ENCODE results near the gene CMTM3. TPM values are rescaled to one million over a fixed set of nuclear protein-coding genes. Genes with fewer than 3 reads are reported as not detected.

Gene CMTM3
- total RNA-seq, 4 donors from 2014 or later: 15.7 to 24.9 (median 19.3) TPM

DNA sequence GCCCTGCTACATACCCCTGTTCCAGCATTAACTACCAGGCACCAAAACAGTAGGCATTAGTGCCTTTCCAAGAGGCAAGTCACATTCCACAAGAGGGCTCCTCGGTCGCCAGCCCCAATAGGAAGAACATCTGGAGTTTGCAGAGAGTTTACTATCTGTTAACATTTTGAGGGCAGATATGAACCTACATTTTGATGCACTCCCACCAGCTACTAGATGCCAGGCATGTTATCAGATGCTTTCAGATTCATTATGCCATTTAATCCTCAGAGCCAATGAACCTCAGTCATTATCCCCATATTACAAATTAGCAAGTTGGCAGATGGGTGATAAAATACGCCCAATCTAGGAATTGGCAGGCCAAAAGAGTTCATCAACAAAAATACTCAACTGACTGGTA, 29.4 kb upstream of the CMTM3 start:
- 100% methylated on average over 1 to 3 of the region's 3 CpGs for WGBS, 2 donors (ENCODE audit: low coverage in 1 of 2)
- peaks cover 0 to 15% (median 5%) of the 10 kb centered on the region in 3 donors for H3K4me1 ChIP-seq
- no peak overlapping the region for H3K4me3 ChIP-seq
- no peak overlapping the region for H3K27ac ChIP-seq
- H3K36me3 ChIP-seq: no peaks in the 10 kb centered on the region
- peaks cover 41% of the 10 kb centered on the region for H3K27me3 ChIP-seq
- TF ChIP-seq EP300 (IDR thresholded peaks at IDR 0.05) (no peak), POLR2A (IDR thresholded peaks at IDR 0.05) (no peak), POLR2AphosphoS5 (IDR thresholded peaks at IDR 0.05) (no peak)
- TF ChIP-seq, protein P1, sequence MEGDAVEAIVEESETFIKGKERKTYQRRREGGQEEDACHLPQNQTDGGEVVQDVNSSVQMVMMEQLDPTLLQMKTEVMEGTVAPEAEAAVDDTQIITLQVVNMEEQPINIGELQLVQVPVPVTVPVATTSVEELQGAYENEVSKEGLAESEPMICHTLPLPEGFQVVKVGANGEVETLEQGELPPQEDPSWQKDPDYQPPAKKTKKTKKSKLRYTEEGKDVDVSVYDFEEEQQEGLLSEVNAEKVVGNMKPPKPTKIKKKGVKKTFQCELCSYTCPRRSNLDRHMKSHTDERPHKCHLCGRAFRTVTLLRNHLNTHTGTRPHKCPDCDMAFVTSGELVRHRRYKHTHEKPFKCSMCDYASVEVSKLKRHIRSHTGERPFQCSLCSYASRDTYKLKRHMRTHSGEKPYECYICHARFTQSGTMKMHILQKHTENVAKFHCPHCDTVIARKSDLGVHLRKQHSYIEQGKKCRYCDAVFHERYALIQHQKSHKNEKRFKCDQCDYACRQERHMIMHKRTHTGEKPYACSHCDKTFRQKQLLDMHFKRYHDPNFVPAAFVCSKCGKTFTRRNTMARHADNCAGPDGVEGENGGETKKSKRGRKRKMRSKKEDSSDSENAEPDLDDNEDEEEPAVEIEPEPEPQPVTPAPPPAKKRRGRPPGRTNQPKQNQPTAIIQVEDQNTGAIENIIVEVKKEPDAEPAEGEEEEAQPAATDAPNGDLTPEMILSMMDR (IDR thresholded peaks at IDR 0.05): no peak
- H3K9me3 ChIP-seq: no peaks in the 10 kb centered on the region
- ATAC-seq: no peak

DNA sequence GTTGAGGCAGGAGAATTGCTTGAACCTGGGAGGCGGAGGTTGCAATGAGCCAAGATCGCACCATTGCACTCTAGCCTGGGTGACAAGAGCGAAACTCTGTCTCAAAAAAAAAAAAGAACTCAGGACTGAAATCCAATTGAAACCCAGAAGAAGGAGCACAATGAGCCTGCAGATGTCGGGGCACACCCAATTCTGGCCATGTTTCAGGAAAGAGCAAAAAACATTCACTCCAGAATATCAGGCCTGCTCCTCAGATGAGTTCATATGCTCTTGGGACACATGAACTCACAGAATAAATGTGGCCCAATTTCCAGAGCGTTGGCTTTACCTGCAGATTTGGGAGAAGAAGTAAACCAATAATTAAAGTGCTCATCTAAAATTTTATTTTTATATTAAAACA, 28.2 kb upstream of the CMTM3 start:
- Histone ChIP-seq H3K9me3 (no peaks in the 10 kb centered on the region), H3K4me1 (peaks cover 0 to 15% (median 5%) of the 10 kb centered on the region in 3 donors), H3K27me3 (peaks cover 41% of the 10 kb centered on the region), H3K36me3 (no peaks in the 10 kb centered on the region), H3K27ac (no peak overlapping the region), H3K4me3 (no peak overlapping the region)
- WGBS, 2 donors (ENCODE audit: low coverage in 1 of 2): 73 to 90% methylated on average over 2 to 5 of the region's 5 CpGs
- TF ChIP-seq POLR2A (IDR thresholded peaks at IDR 0.05) (no peak), EP300 (IDR thresholded peaks at IDR 0.05) (no peak), POLR2AphosphoS5 (IDR thresholded peaks at IDR 0.05) (no peak)
- TF ChIP-seq, protein P1 (IDR thresholded peaks at IDR 0.05): no peak
- no peak for ATAC-seq

DNA sequence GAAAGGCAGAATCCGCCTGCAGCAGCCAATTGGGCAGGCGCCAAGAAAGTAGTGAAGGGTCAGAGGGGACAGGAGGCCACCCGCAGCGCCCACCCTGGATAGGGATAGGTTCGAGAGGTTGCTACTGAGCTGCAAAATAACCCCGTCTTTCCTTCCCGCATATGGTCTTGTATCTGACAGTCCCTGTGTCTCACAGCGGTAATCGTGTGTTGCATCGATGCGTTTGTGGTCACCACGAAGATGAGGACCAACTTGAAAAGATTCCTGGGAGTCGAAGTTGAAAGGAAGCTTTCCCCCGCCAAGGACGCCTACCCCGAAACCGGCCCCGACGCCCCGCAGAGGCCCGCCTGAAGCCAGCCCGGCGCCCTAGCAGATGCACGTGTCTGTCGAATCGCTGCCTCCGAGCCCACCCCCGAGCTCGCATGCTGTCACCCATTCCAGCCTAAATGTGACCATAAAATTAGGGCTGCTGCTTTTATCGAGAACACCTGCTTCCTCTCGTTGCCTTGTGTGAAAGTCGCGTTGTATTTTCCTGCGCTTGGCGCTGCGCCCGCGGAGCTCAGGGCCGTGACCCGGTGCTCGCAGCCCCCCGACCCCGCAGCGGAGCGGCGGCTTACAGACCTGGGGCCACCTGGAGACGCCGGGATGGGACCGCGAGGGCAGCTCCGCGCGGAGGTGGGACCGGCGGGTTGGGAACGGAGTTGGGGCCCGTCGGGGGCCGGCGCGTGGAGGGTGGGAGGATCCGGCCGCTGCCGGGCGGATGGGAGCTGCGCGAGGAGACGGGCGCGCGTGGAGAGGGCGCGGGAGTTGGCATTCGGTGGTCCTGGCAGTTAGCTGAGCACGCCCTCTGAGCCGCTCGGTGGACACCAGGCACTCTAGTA, 25.6 kb upstream of the CMTM3 start, which contains the start of gene CMTM2:
Gene CMTM2 (plus strand): TSS at position 813 of the 881 bp plus-strand sequence. CDS start 145 bp downstream, outside the sequence.
- peak within 1 kb of the TSS in 1 of 2 donors; percentile 42 for H3K4me3 ChIP-seq
- H3K27ac ChIP-seq: no peak within 1 kb of the TSS
- H3K4me1 ChIP-seq: peaks cover 0 to 15% (median 5%) of the 10 kb centered on the region in 3 donors
- peaks cover 41% of the 10 kb centered on the region for H3K27me3 ChIP-seq
- no peaks in the 10 kb centered on the region for H3K9me3 ChIP-seq
- ATAC-seq: no peak
- WGBS, 2 donors (ENCODE audit: low coverage in 1 of 2): 29 to 40% methylated on average over 1 to 9 of the region's 77 CpGs
- H3K36me3 ChIP-seq: no peaks in the 10 kb centered on the region
- TF ChIP-seq EP300 (IDR thresholded peaks at IDR 0.05) (no peak), POLR2AphosphoS5 (IDR thresholded peaks at IDR 0.05) (no peak), POLR2A (IDR thresholded peaks at IDR 0.05) (no peak)
- TF ChIP-seq, protein P1 (IDR thresholded peaks at IDR 0.05): no peak

DNA sequence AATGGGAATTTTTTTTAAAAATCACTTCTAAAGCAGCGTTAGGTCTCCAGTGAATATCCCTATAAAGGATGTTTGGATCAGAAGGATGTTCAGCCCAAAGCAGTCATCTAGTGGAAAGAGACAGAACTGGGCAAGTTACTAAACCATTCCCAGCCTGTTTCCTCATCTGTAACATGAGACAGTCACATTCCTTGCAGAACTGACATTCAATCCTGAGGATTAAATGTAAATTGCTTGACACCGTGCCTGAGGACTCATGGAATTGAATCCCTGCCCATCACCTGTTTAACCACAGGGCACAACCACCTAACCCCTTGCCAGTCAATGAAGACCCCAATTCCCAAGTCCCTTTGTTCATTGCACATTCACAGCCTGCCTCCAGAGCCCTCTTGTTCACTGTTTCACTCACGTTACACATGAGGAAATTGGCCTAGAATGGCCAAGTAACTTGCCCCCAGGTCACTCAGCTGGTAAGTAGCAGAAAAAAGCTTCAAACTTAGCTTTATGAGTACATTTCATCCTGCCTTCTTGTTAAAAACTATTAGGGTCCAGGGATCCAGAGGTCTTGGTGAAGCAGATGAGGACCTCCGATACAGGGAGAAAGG, 23.8 kb upstream of the CMTM3 start:
- Histone ChIP-seq H3K4me3 (no peak overlapping the region), H3K9me3 (no peaks in the 10 kb centered on the region), H3K4me1 (peaks cover 0 to 15% (median 5%) of the 10 kb centered on the region in 3 donors), H3K27me3 (peaks cover 37% of the 10 kb centered on the region), H3K36me3 (no peaks in the 10 kb centered on the region), H3K27ac (no peak overlapping the region)
- WGBS, 2 donors (ENCODE audit: low coverage in 1 of 2): 77 to 85% methylated on average over 4 of the region's 4 CpGs
- TF ChIP-seq POLR2AphosphoS5 (IDR thresholded peaks at IDR 0.05) (no peak), EP300 (IDR thresholded peaks at IDR 0.05) (no peak), POLR2A (IDR thresholded peaks at IDR 0.05) (no peak)
- TF ChIP-seq, protein P1 (IDR thresholded peaks at IDR 0.05): no peak
- peak; percentile 32 for ATAC-seq
